ENCODE results near the gene TMEM41B. TPM values are rescaled to one million over a fixed set of nuclear protein-coding genes. Genes with fewer than 3 reads are reported as not detected.
A peak's percentile ranks its signal among the peaks of the same experiment; 100 is the strongest.

The TMEM41B gene
- total RNA-seq, 2 donors from 2014 or later = 25.4 to 35.9 TPM

DNA sequence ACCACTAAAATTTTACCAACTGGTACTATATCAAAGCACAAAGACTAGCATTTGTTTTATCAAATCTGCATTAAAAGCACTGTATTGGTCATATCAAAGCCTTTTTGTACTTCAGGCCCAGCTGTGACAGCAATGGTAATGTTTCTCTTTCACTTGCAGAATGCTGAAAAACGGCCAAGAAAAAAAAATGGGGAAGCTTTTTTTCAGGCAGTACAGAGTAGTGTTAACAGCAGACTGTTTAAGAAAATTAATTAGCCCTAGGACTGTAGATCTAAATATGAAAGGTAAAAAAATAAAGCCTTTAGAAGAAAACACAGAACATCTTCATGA is 82.6 kb downstream of the TMEM41B start:
- Histone ChIP-seq H3K27ac (peak overlapping the region in 3 of 4 donors; percentile 61 to 84 (median 70)), H3K9me3 (no peaks in the 10 kb centered on the region), H3K4me3 (no peak overlapping the region), H3K4me1 (peaks cover 26% of the 10 kb centered on the region), H3K27me3 (no peaks in the 10 kb centered on the region), H3K36me3 (replicated peaks in 1 of 2; ENCODE audit: insufficient read depth in 1 of 2, low read depth in 2 of 2) (no peaks in the 10 kb centered on the region)
- DNase-seq (peak in 3 of 4 donors; percentile 16 to 42 (median 23)), ATAC-seq (peak; percentile 48)
- WGBS, 2 donors = 0% methylated on average over 1 of the region's 1 CpG
- TF ChIP-seq POLR2A (IDR thresholded peaks at IDR 0.05) = no peak
- TF ChIP-seq, protein P1, sequence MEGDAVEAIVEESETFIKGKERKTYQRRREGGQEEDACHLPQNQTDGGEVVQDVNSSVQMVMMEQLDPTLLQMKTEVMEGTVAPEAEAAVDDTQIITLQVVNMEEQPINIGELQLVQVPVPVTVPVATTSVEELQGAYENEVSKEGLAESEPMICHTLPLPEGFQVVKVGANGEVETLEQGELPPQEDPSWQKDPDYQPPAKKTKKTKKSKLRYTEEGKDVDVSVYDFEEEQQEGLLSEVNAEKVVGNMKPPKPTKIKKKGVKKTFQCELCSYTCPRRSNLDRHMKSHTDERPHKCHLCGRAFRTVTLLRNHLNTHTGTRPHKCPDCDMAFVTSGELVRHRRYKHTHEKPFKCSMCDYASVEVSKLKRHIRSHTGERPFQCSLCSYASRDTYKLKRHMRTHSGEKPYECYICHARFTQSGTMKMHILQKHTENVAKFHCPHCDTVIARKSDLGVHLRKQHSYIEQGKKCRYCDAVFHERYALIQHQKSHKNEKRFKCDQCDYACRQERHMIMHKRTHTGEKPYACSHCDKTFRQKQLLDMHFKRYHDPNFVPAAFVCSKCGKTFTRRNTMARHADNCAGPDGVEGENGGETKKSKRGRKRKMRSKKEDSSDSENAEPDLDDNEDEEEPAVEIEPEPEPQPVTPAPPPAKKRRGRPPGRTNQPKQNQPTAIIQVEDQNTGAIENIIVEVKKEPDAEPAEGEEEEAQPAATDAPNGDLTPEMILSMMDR (IDR thresholded peaks at IDR 0.05) = no peak
- intact Hi-C loops (cut with DNase I) = no loop called here

Small RNA genes lying within 50 kb of the gene (small RNA-seq; reads per million reads assigned to genes)
- not detected for gene RF00017

Other genes starting within 250 kb of the TMEM41B start
- gene SCUBE2, start 223.0 kb downstream of the TMEM41B start, total RNA-seq = 10 to 100 TPM in 1 of 2 donors, 1 to 10 TPM in 1; 6.6 to 40.0 TPM
- 10 to 100 TPM; 22.1 to 31.3 TPM for gene DENND5A, start 49.2 kb downstream of the TMEM41B start, total RNA-seq
- gene IPO7, start 70.1 kb upstream of the TMEM41B start, total RNA-seq = 100 to 1,000 TPM in 1 of 2 donors, 10 to 100 TPM in 1; 54.0 to 167 TPM
- gene ZNF143, start 146.4 kb upstream of the TMEM41B start, total RNA-seq = 10 to 100 TPM; 15.8 to 20.1 TPM